Measurements from ENCODE around the gene OPN4.
A peak's percentile ranks its signal among the peaks of the same experiment; 100 is the strongest.

- TF ChIP-seq CTCF (IDR thresholded peaks at IDR 0.05) (peak in 1 of 7 experiments; percentile 50), POLR2A (IDR thresholded peaks at IDR 0.05) (no peak)
Observed at GRCh38 chr10:86632009-86632800, 22.1 kb upstream of the OPN4 start.

Measured in body of pancreas (tissue), 4 donors.